Upper lobe of left lung (tissue), 4 donors: ENCODE measurements around the gene ASTL.

ENCODE experiments used
- EP300 ChIP-seq, 4 donors: sonication (generic); formaldehyde crosslinking; IDR thresholded peaks; one replicate each; pipeline ENCODE4 v1.5.1; 2017; ENCODE audit warnings: antibody characterized with exemption in 4 of 4, control low read depth in 2 of 4
- POLR2A ChIP-seq, 4 donors: fragments of 450-650 bp; IDR thresholded peaks; one replicate each; pipeline ENCODE4 v1.5.1; 2016 to 2017; ENCODE audit warnings: antibody characterized with exemption in 4 of 4, mild to moderate bottlenecking in 2 of 4
- POLR2AphosphoS5 ChIP-seq, 2 donors: sonication (generic); formaldehyde crosslinking; IDR thresholded peaks; one replicate each; pipeline ENCODE4 v1.5.1; 2017; ENCODE audit warnings: antibody characterized with exemption in 2 of 2
- TF ChIP-seq, protein P1 (sequence below), 6 experiments: fragments of 450-650 bp in 4 of 6; fragments of 200-600 bp in 2 of 6; sonication (generic) in 2 of 6; IDR thresholded peaks; one replicate each; pipeline ENCODE4 v1.5.1; 2016 to 2019; ENCODE audit warnings: antibody characterized with exemption in 6 of 6

DNA sequence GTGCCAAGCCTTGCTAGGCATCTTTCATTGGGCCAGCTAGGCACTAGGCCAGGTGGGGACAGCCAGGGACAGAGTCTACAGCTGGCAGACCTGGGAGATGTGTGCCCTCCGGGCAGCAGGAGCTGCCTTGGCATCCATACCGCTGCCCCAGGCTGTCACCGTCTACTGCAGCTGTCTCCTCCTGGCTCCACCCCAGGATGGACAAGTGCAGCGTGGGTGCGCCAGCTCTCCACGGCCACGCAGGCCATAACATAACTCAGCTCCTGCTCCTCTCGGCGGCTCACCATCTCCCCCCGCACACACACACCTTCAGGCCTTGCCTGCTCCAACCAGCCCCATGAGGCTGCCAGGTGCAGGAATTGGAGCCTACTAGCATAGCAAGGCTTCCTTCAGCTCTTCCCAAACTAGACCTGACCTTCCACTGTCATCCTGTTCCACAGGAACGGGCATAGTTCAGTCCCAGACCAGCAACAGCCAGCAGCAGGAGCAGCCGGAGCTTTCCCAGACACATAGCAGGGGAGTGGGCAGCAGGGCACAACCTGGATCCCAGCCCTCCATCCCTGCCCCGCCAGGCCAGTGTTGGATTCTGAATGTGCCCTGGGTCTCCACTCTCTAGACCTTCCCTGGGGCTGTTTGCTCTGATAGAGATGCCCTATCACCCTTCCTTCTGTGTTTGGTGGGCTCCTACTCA lies 19.5 kb downstream of the ASTL start:
- TF ChIP-seq, protein P1, sequence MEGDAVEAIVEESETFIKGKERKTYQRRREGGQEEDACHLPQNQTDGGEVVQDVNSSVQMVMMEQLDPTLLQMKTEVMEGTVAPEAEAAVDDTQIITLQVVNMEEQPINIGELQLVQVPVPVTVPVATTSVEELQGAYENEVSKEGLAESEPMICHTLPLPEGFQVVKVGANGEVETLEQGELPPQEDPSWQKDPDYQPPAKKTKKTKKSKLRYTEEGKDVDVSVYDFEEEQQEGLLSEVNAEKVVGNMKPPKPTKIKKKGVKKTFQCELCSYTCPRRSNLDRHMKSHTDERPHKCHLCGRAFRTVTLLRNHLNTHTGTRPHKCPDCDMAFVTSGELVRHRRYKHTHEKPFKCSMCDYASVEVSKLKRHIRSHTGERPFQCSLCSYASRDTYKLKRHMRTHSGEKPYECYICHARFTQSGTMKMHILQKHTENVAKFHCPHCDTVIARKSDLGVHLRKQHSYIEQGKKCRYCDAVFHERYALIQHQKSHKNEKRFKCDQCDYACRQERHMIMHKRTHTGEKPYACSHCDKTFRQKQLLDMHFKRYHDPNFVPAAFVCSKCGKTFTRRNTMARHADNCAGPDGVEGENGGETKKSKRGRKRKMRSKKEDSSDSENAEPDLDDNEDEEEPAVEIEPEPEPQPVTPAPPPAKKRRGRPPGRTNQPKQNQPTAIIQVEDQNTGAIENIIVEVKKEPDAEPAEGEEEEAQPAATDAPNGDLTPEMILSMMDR (IDR thresholded peaks at IDR 0.05): no peak
- TF ChIP-seq POLR2AphosphoS5 (IDR thresholded peaks at IDR 0.05) (no peak), POLR2A (IDR thresholded peaks at IDR 0.05) (no peak), EP300 (IDR thresholded peaks at IDR 0.05) (no peak)
